Activated gamma-delta T cell (primary cell): ENCODE results near the gene AP4E1.
"Not testable (repeated sequence)": the region's sequence is repeated elsewhere in the genome, so short reads cannot be mapped to it uniquely, and the experiment has no call there.

Experiments
- DNase-seq: peaks from one replicate; lab custom pipeline; 2025; lab: John Stamatoyannopoulos, UW

Gene AP4E1

DNA sequence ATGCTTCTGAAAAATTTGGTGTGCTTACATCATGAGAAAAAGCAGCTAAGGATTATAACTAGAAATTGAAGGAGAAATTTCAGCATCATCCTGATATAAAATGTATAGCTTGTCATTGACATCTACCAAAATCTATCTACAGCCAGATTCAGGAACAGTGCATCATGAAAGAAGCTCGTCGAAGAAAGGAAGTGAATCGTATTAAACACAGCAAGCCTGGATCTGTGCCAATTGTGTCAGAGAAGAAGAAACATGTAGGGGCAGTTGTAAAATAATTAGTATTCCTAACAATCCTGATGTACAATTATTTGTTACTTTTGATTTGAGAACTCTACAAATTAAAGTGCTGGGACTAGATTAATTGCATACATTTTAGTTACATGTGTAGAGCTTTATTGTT is 37.2 kb downstream of the AP4E1 start:
- no peak for DNase-seq

GRCh38 chr15:50950745-50951144 is 42.3 kb downstream of the AP4E1 start:
- not testable (repeated sequence) for DNase-seq

DNA sequence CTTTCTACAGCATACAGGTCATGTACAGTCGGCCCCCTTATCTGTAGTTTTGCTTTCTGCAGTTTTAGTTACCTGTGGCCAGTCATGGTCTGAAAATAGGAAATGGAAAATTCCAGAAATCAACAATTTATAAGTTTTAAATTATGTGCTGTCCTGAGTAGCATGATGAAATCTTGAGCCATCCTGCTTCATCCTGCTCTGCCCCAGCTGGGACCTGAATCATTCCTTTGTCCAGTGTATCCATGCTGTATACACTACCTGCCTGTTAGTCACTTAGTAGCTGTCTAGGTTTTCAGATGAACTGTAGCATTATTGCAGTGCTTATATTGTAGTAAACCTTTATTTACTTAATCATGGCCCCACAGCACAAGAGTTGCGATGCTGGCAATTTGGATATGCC is 44.8 kb downstream of the AP4E1 start:
- no peak for DNase-seq

GRCh38 chr15:50954837-50955236 is 46.4 kb downstream of the AP4E1 start:
- not testable (repeated sequence) for DNase-seq

- DNase-seq = no peak
These were observed 51.2 kb downstream of the AP4E1 start for GRCh38 chr15:50959717-50960116.

DNA sequence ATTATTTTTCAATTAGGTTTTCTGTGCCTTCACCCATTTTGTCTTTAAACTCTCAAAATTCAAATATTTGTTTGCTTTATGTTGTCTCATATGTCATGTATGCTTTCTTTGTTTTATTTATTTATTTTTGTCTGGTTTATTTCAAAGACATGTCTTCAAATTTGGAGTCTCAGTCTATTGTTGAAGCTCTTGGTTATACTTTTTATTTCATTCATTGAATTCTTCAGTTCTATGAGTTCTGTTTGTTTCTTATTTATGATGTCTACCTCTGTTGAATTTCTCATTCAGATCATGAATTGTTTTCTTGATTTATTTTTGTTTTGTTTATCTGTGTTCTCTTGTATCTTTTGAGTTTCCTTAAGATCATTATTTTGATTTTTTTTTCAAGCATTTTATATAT is 55.6 kb downstream of the AP4E1 start:
- DNase-seq = no peak

DNA sequence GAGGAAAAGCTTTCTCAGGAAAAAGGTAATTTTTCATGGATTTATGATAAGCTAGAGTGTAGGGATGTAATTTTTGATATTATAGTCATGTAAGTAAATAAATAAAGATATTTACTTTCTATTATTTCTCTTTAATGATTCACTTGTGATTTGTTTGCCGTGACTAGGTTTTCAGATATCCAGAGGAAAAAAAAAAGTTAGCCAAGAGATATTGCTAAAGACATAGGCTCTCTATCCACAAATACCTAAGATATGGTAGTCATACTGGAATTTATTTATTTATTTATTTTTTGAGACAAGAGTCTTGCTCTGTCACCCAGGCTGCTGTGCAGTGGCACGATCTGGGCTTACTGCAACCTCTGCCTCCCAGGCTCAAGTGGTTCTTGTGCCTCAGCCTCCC is 59.9 kb downstream of the AP4E1 start:
- no peak for DNase-seq

DNA sequence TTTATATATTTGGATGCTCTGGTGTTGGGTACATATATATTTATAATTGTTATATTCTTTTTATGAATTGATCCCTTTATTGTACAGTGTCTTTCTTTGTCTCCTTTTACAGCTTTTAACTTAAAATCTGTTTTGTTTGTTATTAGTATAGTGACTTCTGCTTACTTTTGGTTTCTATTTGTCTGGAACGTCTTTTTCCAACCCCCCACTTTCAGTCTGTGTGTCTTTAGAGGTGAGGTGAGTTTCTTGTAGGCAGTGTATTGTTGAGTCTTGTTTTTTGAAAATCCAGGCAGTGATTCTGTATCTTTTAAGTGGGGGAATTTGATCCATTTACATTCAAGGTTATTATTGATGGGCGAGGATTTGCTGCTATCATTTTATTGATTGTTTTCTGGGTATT is 62.0 kb downstream of the AP4E1 start:
- DNase-seq = no peak

- DNase-seq = no peak
These were observed 62.6 kb downstream of the AP4E1 start for GRCh38 chr15:50971115-50971514.

DNA sequence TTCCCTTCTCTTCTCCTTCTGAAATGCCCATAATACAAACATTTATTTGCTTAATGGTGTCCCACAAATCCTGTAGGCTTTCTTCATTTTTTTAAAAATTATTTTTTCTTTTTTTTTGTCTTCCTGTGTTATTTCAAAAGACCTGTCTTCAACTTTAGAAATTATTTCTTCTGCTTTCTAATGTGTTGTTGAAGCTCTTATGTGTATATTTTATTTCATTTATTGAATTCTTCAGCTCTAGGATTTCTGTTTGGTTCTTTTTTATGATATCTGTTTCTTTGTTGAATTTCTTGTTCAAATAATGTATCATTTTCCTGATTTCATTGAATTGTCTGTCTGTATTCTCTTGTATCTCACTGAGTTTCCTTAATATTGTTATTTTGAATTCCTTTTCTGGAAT is 63.1 kb downstream of the AP4E1 start:
- DNase-seq = no peak

DNA sequence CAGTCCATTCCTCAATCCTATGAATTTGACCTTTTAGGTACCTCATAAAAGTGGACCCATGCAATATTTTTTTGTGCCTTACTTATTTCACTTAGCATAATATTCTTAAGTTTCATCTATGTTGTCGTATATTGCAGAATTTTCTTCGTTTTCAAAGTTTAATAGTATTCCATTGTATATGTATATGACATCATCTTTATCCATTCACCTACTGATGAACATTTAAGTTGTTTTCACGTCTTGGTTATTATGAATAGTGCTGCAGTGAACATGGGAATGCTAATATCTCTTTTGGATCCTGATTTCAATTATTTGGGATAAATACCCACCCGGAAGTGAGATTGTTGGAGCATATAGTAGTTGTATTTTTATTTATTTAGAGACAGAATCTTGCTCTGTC is 65.1 kb downstream of the AP4E1 start:
- DNase-seq = no peak

- no peak for DNase-seq
These were observed 68.7 kb downstream of the AP4E1 start for GRCh38 chr15:50977162-50977561.

DNA sequence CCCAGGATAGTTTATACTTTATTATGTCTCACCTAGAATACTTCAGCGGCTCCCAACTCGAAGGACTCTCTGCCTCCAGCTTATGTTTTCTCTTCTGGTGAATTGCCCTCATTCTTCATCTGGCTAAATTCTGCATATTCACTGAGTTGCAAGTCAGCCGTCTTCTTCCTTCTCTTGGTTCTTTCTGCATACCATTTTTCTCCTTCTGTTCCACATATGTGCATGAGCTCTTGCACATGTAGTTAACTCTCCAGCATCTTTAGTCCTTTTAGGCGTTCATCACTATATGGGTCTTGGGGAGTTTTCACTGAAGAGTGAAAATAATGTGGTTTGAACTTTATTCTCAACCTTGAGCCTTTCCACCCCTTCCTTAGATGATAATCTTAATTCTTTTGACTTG is 70.1 kb downstream of the AP4E1 start:
- no peak for DNase-seq

DNA sequence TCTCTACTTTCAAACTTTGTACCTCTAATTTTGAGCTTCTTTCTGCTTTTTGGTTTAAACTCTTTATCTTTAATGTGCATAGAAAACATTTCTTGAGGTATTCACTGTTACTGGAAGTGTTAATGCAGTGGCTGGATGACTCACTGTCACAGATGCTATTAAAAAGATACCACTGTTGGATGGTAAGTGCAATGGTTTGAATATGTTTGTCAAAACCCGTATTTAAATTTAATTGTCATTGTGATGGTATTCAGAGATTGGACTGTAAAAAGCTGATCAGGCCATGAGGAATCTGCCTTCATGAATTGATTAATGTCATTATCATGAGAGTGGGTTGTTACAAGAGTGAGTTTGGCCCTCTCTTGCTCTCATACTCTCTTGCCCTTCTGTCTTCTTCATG is 70.6 kb downstream of the AP4E1 start:
- DNase-seq = no peak

- DNase-seq = no peak
These were observed 85.1 kb downstream of the AP4E1 start for GRCh38 chr15:50993598-50993997.

DNA sequence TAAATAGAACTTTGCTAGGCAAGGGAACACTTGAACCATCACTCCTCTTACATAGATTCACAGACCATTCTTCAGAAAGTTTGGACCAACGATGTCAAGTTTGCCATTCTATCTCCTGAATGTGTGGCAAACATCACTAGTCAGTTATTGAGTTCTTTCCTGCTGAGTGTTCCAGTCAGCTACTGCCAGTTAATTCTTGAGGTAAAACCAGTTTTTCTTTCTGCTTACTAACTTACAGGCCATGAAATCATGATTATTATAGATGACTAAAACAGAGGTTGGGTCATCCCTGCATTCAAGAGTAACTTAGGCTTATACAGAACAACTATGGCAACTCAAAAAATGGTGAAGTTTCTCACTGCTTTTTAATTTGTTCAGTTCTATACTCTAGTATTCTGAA is 88.2 kb downstream of the AP4E1 start:
- DNase-seq = no peak

DNA sequence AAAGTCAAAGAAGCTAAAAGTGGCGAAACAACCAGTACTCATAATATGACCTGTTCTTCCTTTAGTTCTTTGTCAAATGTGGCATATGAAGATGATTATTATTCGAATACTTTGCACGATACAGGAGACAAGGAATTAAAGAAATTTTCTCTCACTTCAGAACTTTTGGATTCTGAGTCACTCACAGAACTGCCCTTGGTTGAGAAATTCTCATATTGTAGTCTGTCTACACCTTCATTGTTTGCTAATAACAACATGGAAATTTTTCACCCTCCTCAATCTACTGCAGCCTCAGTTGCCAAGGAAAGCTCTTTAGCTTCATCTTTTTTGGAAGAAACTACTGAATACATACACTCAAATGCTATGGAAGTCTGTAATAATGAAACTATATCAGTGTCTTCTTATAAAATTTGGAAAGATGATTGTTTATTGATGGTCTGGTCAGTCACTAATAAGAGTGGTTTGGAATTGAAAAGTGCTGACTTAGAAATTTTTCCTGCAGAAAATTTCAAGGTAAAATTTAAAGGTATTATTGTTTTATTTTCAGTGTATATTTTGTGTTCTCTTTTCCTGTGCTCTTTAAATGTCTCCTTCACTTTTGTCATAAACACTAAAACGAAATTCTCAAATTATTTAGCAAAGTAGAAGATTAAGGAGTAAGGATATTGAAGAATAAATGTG is 89.0 kb downstream of the AP4E1 start:
- no peak for DNase-seq

DNA sequence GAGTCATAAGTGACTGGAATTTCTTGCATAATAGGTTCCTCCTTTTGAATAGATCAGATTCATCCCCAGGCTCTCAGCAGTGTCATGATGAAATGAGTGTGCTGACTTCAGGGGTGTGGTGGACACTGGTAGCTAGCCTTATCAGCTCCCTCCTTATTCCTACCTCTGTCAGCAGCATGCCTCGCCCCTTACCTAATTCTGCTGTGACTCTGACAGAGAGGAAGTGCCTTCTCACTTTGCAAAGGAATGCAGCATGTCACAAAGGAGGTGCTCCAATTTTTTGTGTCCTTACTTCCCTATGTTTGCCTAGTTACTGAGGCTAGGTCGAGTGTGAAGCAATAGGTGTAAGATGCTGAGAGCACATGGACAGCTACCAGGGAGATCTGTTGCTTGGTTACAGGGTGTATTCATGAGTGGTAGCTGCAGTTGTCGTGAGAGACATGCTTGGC is 95.6 kb downstream of the AP4E1 start:
- DNase-seq = no peak

GRCh38 chr15:51006336-51006985 is 98.0 kb downstream of the AP4E1 start:
- no peak for DNase-seq

DNA sequence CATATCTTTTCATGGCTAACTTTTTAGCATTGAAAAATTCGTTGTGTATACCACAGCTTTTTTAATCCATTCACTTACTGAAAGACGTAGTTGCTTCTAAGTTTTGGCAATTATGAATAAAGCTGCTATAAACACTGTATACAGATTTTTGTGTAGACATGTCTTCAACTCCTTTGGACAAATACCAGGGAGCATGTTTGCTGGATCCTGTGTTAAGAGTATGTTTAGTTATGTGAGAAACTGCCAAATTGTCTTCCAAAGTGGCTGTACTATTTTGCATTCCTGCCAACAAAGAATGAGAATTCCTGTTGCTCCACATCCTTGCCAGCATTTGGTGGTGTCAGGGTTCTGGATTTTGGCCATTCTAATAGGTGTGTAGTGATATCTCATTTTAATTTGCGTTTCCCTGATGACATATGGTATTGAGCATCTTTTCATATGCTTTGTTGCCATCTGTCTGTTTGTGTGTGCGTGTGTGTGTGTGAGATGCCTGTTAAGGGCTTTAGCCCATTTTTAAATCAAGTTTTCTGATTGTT is 98.7 kb downstream of the AP4E1 start:
- DNase-seq = no peak

GRCh38 chr15:51011212-51011611 is 102.7 kb downstream of the AP4E1 start:
- DNase-seq = no peak

DNA sequence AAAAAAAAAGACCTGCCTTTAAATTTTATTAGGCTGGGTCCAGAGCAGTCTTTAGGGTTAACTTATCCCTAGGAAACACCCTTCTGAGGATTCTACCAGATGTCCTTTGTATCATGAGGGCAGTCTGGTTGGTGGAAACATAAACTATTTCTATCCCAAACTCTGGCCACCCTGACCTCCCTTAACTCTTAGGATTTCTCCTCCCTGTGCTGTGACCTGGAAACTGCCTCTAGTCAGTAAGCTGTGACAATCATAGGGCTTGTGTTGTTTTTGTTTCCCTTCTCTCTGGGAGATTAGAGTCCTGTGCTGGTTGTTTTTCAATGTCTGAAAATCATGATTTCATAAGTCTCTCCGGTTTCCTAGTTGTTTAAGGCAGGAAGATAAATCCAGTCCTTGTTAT is 108.1 kb downstream of the AP4E1 start:
- DNase-seq = no peak

- no peak for DNase-seq
These were observed 113.7 kb downstream of the AP4E1 start for GRCh38 chr15:51022206-51022605.

GRCh38 chr15:51023499-51023898 is 115.0 kb downstream of the AP4E1 start:
- no peak for DNase-seq
